ENCODE data around the gene PLXND1.
"Not testable (repeated sequence)": the region's sequence is repeated elsewhere in the genome, so short reads cannot be mapped to it uniquely, and the experiment has no call there.

- not testable (repeated sequence) for TF ChIP-seq CTCF, POLR2A (IDR thresholded peaks at IDR 0.05)
Observed at GRCh38 chr3:129610794-129611445, 4.4 kb upstream of the PLXND1 start.

Data from lower leg skin (tissue), 3 donors.